HG03565 (cell line): ENCODE measurements around the gene GRAMD4.

Source experiments
- ATAC-seq: cut with Tn5 transposase; IDR thresholded peaks from one replicate; pipeline ENCODE4 v1.9.1; 2021; ENCODE audit warnings: mild to moderate bottlenecking, moderate library complexity; ENCODE audit not compliant: unreplicated experiment

The GRAMD4 gene

GRCh38 chr22:46619830-46620501 is at the start of gene GRAMD4:
Gene GRAMD4, plus strand, starts transcription at chr22:46620386. Its CDS starts 6,414 bp downstream, at chr22:46626800.
- ATAC-seq: no peak

- ATAC-seq: no peak
Measured at GRCh38 chr22:46571642-46572250, 48.4 kb upstream of the GRAMD4 start.

- ATAC-seq: no peak
Measured at GRCh38 chr22:46572911-46573780, 47.0 kb upstream of the GRAMD4 start.

GRCh38 chr22:46573781-46574437 is 46.3 kb upstream of the GRAMD4 start:
- no peak for ATAC-seq

- ATAC-seq: no peak
Measured at GRCh38 chr22:46574438-46574992, 45.7 kb upstream of the GRAMD4 start.

GRCh38 chr22:46574993-46575910 is 44.9 kb upstream of the GRAMD4 start:
- no peak for ATAC-seq

- no peak for ATAC-seq
Measured at GRCh38 chr22:46575911-46576555, 44.2 kb upstream of the GRAMD4 start.

- ATAC-seq: no peak
Measured at GRCh38 chr22:46576556-46577367, 43.4 kb upstream of the GRAMD4 start.

- ATAC-seq: no peak
Measured at GRCh38 chr22:46577368-46578249, 42.6 kb upstream of the GRAMD4 start.

- no peak for ATAC-seq
Measured at GRCh38 chr22:46578251-46578823, 41.8 kb upstream of the GRAMD4 start.

GRCh38 chr22:46578824-46579561 is 41.2 kb upstream of the GRAMD4 start:
- no peak for ATAC-seq

GRCh38 chr22:46579751-46580449 is 40.3 kb upstream of the GRAMD4 start:
- no peak for ATAC-seq

- no peak for ATAC-seq
Measured at GRCh38 chr22:46580940-46581537, 39.1 kb upstream of the GRAMD4 start.

- no peak for ATAC-seq
Measured at GRCh38 chr22:46581538-46582244, 38.5 kb upstream of the GRAMD4 start.
